ENCODE results near the gene BCOR. TPM values are rescaled to one million over a fixed set of nuclear protein-coding genes. Genes with fewer than 3 reads are reported as not detected.
A peak's percentile ranks its signal among the peaks of the same experiment; 100 is the strongest.

The BCOR gene
- total RNA-seq, 6 experiments from 2014 or later = 15.0 to 20.3 (median 18.3) TPM

DNA sequence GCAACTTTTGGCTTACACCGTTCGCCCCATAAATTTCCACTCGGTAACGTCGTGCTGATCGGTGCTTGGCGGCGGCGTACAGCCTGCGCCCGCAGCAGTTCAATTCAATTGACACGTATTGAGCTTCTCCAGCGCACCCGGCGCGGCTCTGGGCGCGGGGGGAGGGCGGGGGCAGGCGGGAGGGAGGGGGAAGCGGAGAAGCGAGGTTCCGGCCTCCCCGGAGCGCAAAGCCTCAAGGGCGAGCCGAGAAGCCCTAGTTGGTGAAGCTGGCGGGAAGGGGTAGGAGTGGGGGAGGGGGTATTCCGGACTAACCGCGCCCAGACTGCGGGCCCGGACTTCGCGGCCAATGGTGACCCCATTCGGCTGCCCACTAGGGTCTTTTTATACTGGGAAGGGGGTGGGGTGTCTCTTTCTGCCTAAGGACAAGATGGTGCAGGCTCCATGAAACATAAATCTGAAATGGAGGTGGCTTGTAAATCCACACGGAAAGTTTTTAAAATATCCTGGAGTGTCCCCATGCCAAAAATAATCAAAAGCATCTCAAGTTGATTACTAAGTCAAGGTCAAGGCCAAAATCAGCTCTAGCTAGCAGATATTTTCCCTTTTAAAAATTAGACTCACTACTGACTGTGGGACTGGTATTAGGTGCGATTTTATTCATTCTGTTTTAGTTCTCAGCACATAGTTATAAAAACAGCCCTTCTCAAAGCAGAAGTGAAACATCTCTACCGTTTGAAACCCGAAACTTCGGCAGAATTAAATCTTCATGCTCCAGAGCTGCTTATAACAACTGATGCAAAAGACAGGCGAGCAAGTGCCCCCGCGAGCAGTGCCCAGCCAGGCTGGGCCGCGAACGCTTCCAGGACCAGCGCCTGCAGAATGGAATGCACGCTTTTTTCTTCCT, 1.5 kb upstream of the BCOR start:
- Mint-ChIP-seq H3K36me3 (ENCODE audit: low read depth) (no peaks in the 10 kb centered on the region), H3K27ac (peak overlapping the region; percentile 64), H3K27me3 (ENCODE audit: insufficient read depth) (no peaks in the 10 kb centered on the region), H3K9me3 (no peaks in the 10 kb centered on the region), H3K4me3 (peak overlapping the region; percentile 86), H3K4me1 (ENCODE audit: low read depth) (0 out of 2 replicates have a peak, but pooled peaks cover 7% of the 10 kb centered on the region)
- DNase-seq = no peak
- TF ChIP-seq, protein P1, sequence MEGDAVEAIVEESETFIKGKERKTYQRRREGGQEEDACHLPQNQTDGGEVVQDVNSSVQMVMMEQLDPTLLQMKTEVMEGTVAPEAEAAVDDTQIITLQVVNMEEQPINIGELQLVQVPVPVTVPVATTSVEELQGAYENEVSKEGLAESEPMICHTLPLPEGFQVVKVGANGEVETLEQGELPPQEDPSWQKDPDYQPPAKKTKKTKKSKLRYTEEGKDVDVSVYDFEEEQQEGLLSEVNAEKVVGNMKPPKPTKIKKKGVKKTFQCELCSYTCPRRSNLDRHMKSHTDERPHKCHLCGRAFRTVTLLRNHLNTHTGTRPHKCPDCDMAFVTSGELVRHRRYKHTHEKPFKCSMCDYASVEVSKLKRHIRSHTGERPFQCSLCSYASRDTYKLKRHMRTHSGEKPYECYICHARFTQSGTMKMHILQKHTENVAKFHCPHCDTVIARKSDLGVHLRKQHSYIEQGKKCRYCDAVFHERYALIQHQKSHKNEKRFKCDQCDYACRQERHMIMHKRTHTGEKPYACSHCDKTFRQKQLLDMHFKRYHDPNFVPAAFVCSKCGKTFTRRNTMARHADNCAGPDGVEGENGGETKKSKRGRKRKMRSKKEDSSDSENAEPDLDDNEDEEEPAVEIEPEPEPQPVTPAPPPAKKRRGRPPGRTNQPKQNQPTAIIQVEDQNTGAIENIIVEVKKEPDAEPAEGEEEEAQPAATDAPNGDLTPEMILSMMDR (IDR thresholded peaks at IDR 0.05) = no peak

DNA sequence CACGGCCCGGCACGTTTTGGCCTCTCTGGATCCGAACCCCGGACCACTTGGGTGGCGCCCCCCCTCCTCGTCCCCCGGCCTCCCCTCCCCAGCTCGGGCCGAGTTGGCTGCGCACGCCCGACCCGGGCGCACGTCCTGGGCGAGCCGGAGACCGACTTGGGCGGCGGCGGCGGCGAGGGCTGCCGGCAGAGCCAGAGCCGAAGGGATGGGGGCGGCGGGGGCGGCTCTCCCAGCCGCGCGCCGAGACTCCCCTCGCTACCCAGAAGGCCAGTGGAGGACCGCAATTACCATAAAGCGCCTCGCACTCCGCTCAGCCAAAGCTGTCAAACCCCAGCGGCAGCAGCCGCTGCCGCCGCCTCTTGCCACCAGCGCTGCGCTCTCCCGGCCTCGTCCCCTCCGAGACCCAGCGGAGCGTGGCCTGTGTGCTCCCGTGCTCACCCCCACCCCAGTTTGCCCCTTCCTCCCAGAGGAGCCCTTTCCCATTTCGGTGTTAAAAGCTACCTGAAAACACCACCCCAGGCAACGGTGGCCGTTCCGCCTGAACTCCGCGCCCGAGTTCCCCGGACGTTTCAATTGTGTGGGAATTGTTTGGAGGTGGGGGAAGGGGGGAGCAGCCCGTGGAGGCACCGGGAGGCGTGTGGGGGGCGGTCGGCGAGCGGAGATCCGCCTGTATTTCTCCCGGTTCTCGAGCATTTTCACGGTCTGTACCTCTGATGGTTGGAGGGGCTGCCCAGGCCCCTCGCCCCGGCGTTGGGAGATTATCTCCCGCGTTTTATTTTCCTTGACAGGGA, 701 bp upstream of the BCOR start:
- Mint-ChIP-seq H3K36me3 (ENCODE audit: low read depth) (no peaks in the 10 kb centered on the region), H3K27ac (peak overlapping the region; percentile 64), H3K9me3 (no peaks in the 10 kb centered on the region), H3K27me3 (ENCODE audit: insufficient read depth) (no peaks in the 10 kb centered on the region), H3K4me3 (peak overlapping the region; percentile 86), H3K4me1 (ENCODE audit: low read depth) (peaks cover 12% of the 10 kb centered on the region)
- TF ChIP-seq, protein P1 (IDR thresholded peaks at IDR 0.05) = no peak
- DNase-seq = peak; percentile 48

DNA sequence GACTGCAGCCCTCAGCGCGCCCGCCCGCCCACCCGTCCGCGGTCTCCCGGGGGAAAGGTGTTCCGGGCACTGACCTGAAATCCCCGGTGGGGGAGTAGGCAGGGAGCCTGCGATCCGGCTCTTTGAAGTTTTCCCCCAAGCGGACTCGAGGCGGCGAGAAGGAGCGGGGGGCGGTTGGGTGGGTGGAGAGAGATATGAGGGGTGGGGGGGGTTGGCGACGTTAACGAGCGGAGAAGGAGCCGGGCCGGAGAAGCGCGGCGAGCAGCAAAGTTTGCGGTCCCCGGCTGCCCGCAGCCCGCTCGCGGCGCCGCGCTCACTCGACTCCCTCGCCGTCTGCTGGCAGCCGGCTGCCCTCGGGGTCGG, 636 bp downstream of the BCOR start:
- H3K27ac Mint-ChIP-seq = no peak overlapping the region
- no peaks in the 10 kb centered on the region for H3K36me3 Mint-ChIP-seq (ENCODE audit: low read depth)
- no peak for DNase-seq
- H3K4me1 Mint-ChIP-seq (ENCODE audit: low read depth) = peaks cover 23% of the 10 kb centered on the region
- peak overlapping the region; percentile 92 for H3K4me3 Mint-ChIP-seq
- no peaks in the 10 kb centered on the region for H3K9me3 Mint-ChIP-seq
- TF ChIP-seq, protein P1 (IDR thresholded peaks at IDR 0.05) = no peak
- no peaks in the 10 kb centered on the region for H3K27me3 Mint-ChIP-seq (ENCODE audit: insufficient read depth)

- Mint-ChIP-seq H3K9me3 (no peaks in the 10 kb centered on the region), H3K36me3 (ENCODE audit: low read depth) (no peaks in the 10 kb centered on the region), H3K27ac (peak overlapping the region; percentile 58), H3K4me3 (peak overlapping the region; percentile 92), H3K27me3 (ENCODE audit: insufficient read depth) (no peaks in the 10 kb centered on the region), H3K4me1 (ENCODE audit: low read depth) (peaks cover 23% of the 10 kb centered on the region)
- TF ChIP-seq, protein P1 (IDR thresholded peaks at IDR 0.05) = no peak
- no peak for DNase-seq
Measured at GRCh38 chrX:40096395-40097091, 1.2 kb downstream of the BCOR start.

- Mint-ChIP-seq H3K27ac (peak overlapping the region; percentile 78), H3K4me3 (peak overlapping the region; percentile 92), H3K27me3 (ENCODE audit: insufficient read depth) (no peaks in the 10 kb centered on the region), H3K4me1 (ENCODE audit: low read depth) (peaks cover 30% of the 10 kb centered on the region), H3K36me3 (ENCODE audit: low read depth) (no peaks in the 10 kb centered on the region), H3K9me3 (no peaks in the 10 kb centered on the region)
- DNase-seq = no peak
- TF ChIP-seq, protein P1 (IDR thresholded peaks at IDR 0.05) = no peak
Measured at GRCh38 chrX:40095583-40096394, 2.0 kb downstream of the BCOR start.

Data from HFFc6 (cell line).